ENCODE measurements around the gene PCNA. TPM values are rescaled to one million over a fixed set of nuclear protein-coding genes. Genes with fewer than 3 reads are reported as not detected.
A peak's percentile ranks its signal among the peaks of the same experiment; 100 is the strongest.

Gene PCNA
- total and polyA plus RNA-seq, 9 of the 15 experiments (the other 6 are each of a cell fraction or from before 2014, with no cell fraction given) = 213 to 390 (median 291) TPM

- no peak for TF ChIP-seq RBM34 (IDR thresholded peaks at IDR 0.05; ENCODE audit: borderline replicate concordance, insufficient read depth, low read length)
- peak; percentile 4 for TF ChIP-seq MEIS2 (IDR thresholded peaks at IDR 0.05; ENCODE audit: partially characterized antibody)
- TF ChIP-seq MAFK (IDR thresholded peaks at IDR 0.05; ENCODE audit: low read length) = no peak
- TF ChIP-seq RHOXF2B (CRISPR knock-in tag; conservative IDR thresholded peaks at IDR 0.05) = no peak
- TF ChIP-seq CBFA2T3 (IDR thresholded peaks at IDR 0.05) = 0 out of 2 replicates have a peak, but pooled peaks have one; percentile 13
- TF ChIP-seq CREBBP (IDR thresholded peaks at IDR 0.05; ENCODE audit: low read depth, low read length) = no peak
- TF ChIP-seq SMARCA5 (IDR thresholded peaks at IDR 0.05) = no peak
- TF ChIP-seq ZNF277 (CRISPR knock-in tag; IDR thresholded peaks at IDR 0.05; ENCODE audit: borderline replicate concordance) = no peak
- TF ChIP-seq SAP30 (IDR thresholded peaks at IDR 0.05; ENCODE audit: borderline replicate concordance, insufficient read depth, low read depth, low read length, poor library complexity, severe bottlenecking) = no peak
- TF ChIP-seq ZNF174 (CRISPR knock-in tag; IDR thresholded peaks at IDR 0.05) = no peak
- TF ChIP-seq MGA (IDR thresholded peaks at IDR 0.05) = no peak
- TF ChIP-seq ZNF316 (IDR thresholded peaks at IDR 0.05) = peak; percentile 63
- TF ChIP-seq RB1 (IDR thresholded peaks at IDR 0.05; ENCODE audit: low read depth) = no peak
- TF ChIP-seq KAT8 (IDR thresholded peaks at IDR 0.05; ENCODE audit: low read depth) = no peak
- TF ChIP-seq CAMTA2 (CRISPR knock-in tag; conservative IDR thresholded peaks at IDR 0.05) = no peak
Observed at GRCh38 chr20:5127859-5128424, 8.2 kb upstream of the PCNA start (continued).

Measured in K562 (cell line).